Measurements from ENCODE around the gene SLA2.

GRCh38 chr20:36644706-36645095, 1.3 kb downstream of the SLA2 start:
- TF ChIP-seq CTCF (conservative IDR thresholded peaks at IDR 0.05): no peak
- TF ChIP-seq EZH2 (IDR thresholded peaks at IDR 0.05; ENCODE audit: low read depth): no peak

Measured in PC-9 (cell line).